ENCODE data around the gene OXGR1. TPM values are rescaled to one million over a fixed set of nuclear protein-coding genes. Genes with fewer than 3 reads are reported as not detected.
A peak's percentile ranks its signal among the peaks of the same experiment; 100 is the strongest.

Gene OXGR1
- total RNA-seq, 4 donors from 2014 or later: 3.8 to 19.5 (median 8.7) TPM

GRCh38 chr13:97020194-97020593, 25.9 kb upstream of the OXGR1 start:
- no peaks in the 10 kb centered on the region for H3K4me1 ChIP-seq
- H3K27me3 ChIP-seq: peaks cover 11% of the 10 kb centered on the region
- no peak overlapping the region for H3K27ac ChIP-seq
- WGBS: 75% methylated on average over 2 of the region's 2 CpGs
- no peak for DNase-seq (ENCODE audit: low spot score in 2 of 2)
- H3K9me3 ChIP-seq: no peaks in the 10 kb centered on the region
- no peak overlapping the region for H3K4me3 ChIP-seq
- H3K36me3 ChIP-seq: no peaks in the 10 kb centered on the region
- TF ChIP-seq POLR2AphosphoS5 (IDR thresholded peaks at IDR 0.05): no peak
- TF ChIP-seq POLR2A (IDR thresholded peaks at IDR 0.05): no peak
- no peak for TF ChIP-seq CTCF (IDR thresholded peaks at IDR 0.05)
- no peak for TF ChIP-seq EP300 (IDR thresholded peaks at IDR 0.05)

GRCh38 chr13:97019236-97019635, 25.0 kb upstream of the OXGR1 start:
- no peaks in the 10 kb centered on the region for H3K4me1 ChIP-seq
- H3K4me3 ChIP-seq: no peak overlapping the region
- DNase-seq (ENCODE audit: low spot score in 2 of 2): no peak
- TF ChIP-seq EP300 (IDR thresholded peaks at IDR 0.05) (no peak), POLR2AphosphoS5 (IDR thresholded peaks at IDR 0.05) (no peak)
- H3K9me3 ChIP-seq: no peaks in the 10 kb centered on the region
- no peak overlapping the region for H3K27ac ChIP-seq
- H3K36me3 ChIP-seq: no peaks in the 10 kb centered on the region
- peaks cover 11% of the 10 kb centered on the region for H3K27me3 ChIP-seq
- WGBS: 67% methylated on average over 1 of the region's 1 CpG

- TF ChIP-seq POLR2A (IDR thresholded peaks at IDR 0.05) (no peak), POLR2AphosphoS5 (IDR thresholded peaks at IDR 0.05) (no peak), CTCF (IDR thresholded peaks at IDR 0.05) (peak; percentile 71 to 79), EP300 (IDR thresholded peaks at IDR 0.05) (no peak)
- Histone ChIP-seq H3K4me1 (no peaks in the 10 kb centered on the region), H3K9me3 (no peaks in the 10 kb centered on the region), H3K27me3 (peaks cover 11% of the 10 kb centered on the region), H3K27ac (no peak overlapping the region), H3K4me3 (no peak overlapping the region), H3K36me3 (no peaks in the 10 kb centered on the region)
- WGBS: 17% methylated on average over 13 of the region's 13 CpGs
- no peak for DNase-seq (ENCODE audit: low spot score in 2 of 2)
These were observed 23.9 kb upstream of the OXGR1 start for GRCh38 chr13:97018029-97018819.

- Histone ChIP-seq H3K4me1 (no peaks in the 10 kb centered on the region), H3K27me3 (peaks cover 11% of the 10 kb centered on the region), H3K4me3 (no peak overlapping the region), H3K27ac (no peak overlapping the region), H3K36me3 (no peaks in the 10 kb centered on the region), H3K9me3 (no peaks in the 10 kb centered on the region)
- TF ChIP-seq CTCF (IDR thresholded peaks at IDR 0.05): no peak
- no peak for TF ChIP-seq POLR2A (IDR thresholded peaks at IDR 0.05)
- TF ChIP-seq EP300 (IDR thresholded peaks at IDR 0.05): no peak
- no peak for TF ChIP-seq POLR2AphosphoS5 (IDR thresholded peaks at IDR 0.05)
- DNase-seq (ENCODE audit: low spot score in 2 of 2): no peak
These were observed 23.0 kb upstream of the OXGR1 start for GRCh38 chr13:97017322-97017721.

GRCh38 chr13:97015661-97016350, 21.5 kb upstream of the OXGR1 start:
- Histone ChIP-seq H3K27me3 (peaks cover 9% of the 10 kb centered on the region), H3K4me1 (no peaks in the 10 kb centered on the region), H3K4me3 (no peak overlapping the region), H3K36me3 (no peaks in the 10 kb centered on the region), H3K27ac (no peak overlapping the region), H3K9me3 (no peaks in the 10 kb centered on the region)
- no peak for DNase-seq (ENCODE audit: low spot score in 2 of 2)
- TF ChIP-seq EP300 (IDR thresholded peaks at IDR 0.05): no peak
- no peak for TF ChIP-seq POLR2A (IDR thresholded peaks at IDR 0.05)
- no peak for TF ChIP-seq CTCF (IDR thresholded peaks at IDR 0.05)
- no peak for TF ChIP-seq POLR2AphosphoS5 (IDR thresholded peaks at IDR 0.05)
- WGBS: 61% methylated on average over 5 of the region's 5 CpGs

Measured in suprapubic skin (tissue), 4 donors.